ENCODE data around the gene SHC2.
A peak's percentile ranks its signal among the peaks of the same experiment; 100 is the strongest.

The SHC2 gene

GRCh38 chr19:460877-461720, at the start of gene SHC2:
Gene SHC2 (minus strand): TSS chr19:461033. CDS start chr19:460996, 37 bp downstream.
- no peak for DNase-seq (ENCODE audit: low read depth)
- no peak for TF ChIP-seq CTCF (IDR thresholded peaks at IDR 0.05; ENCODE audit: insufficient read depth, low read depth, low read length, missing control alignments)
- H3K4me3 ChIP-seq (ENCODE audit: low read depth, low read length): no peak within 1 kb of the TSS

- peak overlapping the region; percentile 68 for H3K4me3 ChIP-seq (ENCODE audit: low read depth, low read length)
- TF ChIP-seq CTCF (IDR thresholded peaks at IDR 0.05; ENCODE audit: insufficient read depth, low read depth, low read length, missing control alignments): no peak
- no peak for DNase-seq (ENCODE audit: low read depth)
These were observed 47.6 kb upstream of the SHC2 start for GRCh38 chr19:508204-509150.

GRCh38 chr19:507286-508203, 46.7 kb upstream of the SHC2 start, which contains the start of gene TPGS1:
Gene TPGS1 (plus strand): TSS chr19:507497. CDS start chr19:507507, 10 bp downstream.
- no peak for TF ChIP-seq CTCF (IDR thresholded peaks at IDR 0.05; ENCODE audit: insufficient read depth, low read depth, low read length, missing control alignments)
- peak within 1 kb of the TSS; percentile 68 for H3K4me3 ChIP-seq (ENCODE audit: low read depth, low read length)
- peak; percentile 89 for DNase-seq (ENCODE audit: low read depth)

- peak; percentile 95 for TF ChIP-seq CTCF (IDR thresholded peaks at IDR 0.05; ENCODE audit: insufficient read depth, low read depth, low read length, missing control alignments)
- peak; percentile 99 for DNase-seq (ENCODE audit: low read depth)
- peak overlapping the region; percentile 68 for H3K4me3 ChIP-seq (ENCODE audit: low read depth, low read length)
These were observed 45.8 kb upstream of the SHC2 start for GRCh38 chr19:506404-507285.

GRCh38 chr19:504616-505015, 43.8 kb upstream of the SHC2 start:
- TF ChIP-seq CTCF (IDR thresholded peaks at IDR 0.05; ENCODE audit: insufficient read depth, low read depth, low read length, missing control alignments): no peak
- no peak for DNase-seq (ENCODE audit: low read depth)
- no peak overlapping the region for H3K4me3 ChIP-seq (ENCODE audit: low read depth, low read length)

Measured in GM12865 (cell line).